Panc1 (cell line): ENCODE results near the gene WAC. TPM values are rescaled to one million over a fixed set of nuclear protein-coding genes. Genes with fewer than 3 reads are reported as not detected.

ENCODE experiments used
- ATAC-seq: fragments of 200-7000 bp; cut with Tn5 transposase; 2 replicates; pipeline ENCODE4 v1.9.1; 2020; ENCODE audit warnings: mild to moderate bottlenecking, moderate library complexity
- BruUV-seq: library from RNA; stranded (reverse); fragments of 400-500 nt; replicated peaks from 2 replicates; lab custom pipeline; 2021; lab: Mats Ljungman, UMichigan
- CTCF ChIA-PET: fragments of 300-600 bp; sonication (Branson Sonifier 250); formaldehyde crosslinking; loops from one replicate; lab custom pipeline; 2022; ENCODE audit warnings: antibody characterized with exemption; lab: Charles Lee
- POLR2A ChIA-PET: fragments of 300-600 bp; sonication (Branson Sonifier 250); formaldehyde crosslinking; loops from one replicate; lab custom pipeline; 2022; ENCODE audit warnings: antibody characterized with exemption; lab: Charles Lee
- DNase-seq: peaks from one replicate; pipeline ENCODE4 v3.0.0-alpha.2; 2010; ENCODE audit warnings: low read depth, low spot score
- H3K27ac ChIP-seq: 2 replicates; pipeline ENCODE4 v1.5.1; 2011; ENCODE audit warnings: mild to moderate bottlenecking, low read length, inconsistent platforms
- H3K27me3 ChIP-seq: fragments of 200-500 bp; sonication (Bioruptor generic); 2 replicates; pipeline ENCODE4 v1.6.0; 2014; ENCODE audit warnings: low read length, inconsistent platforms; ENCODE audit not compliant: control insufficient read depth, insufficient read depth
- H3K36me3 ChIP-seq: fragments of 200-500 bp; sonication (Bioruptor generic); 2 replicates; pipeline ENCODE4 v1.5.1; 2014; ENCODE audit warnings: inconsistent platforms, mild to moderate bottlenecking, low read length, moderate library complexity; ENCODE audit not compliant: control insufficient read depth, insufficient read depth
- H3K4me1 ChIP-seq: 2 replicates; pipeline ENCODE4 v1.5.1; 2011; ENCODE audit warnings: inconsistent platforms, mild to moderate bottlenecking, low read length, moderate library complexity; ENCODE audit not compliant: control insufficient read depth, insufficient read depth
- H3K4me3 ChIP-seq, 2 experiments: 2 replicates each; pipeline ENCODE4 v1.5.1; 2011 to 2012; ENCODE audit warnings: low read depth in 2 of 2, low read length in 2 of 2, mild to moderate bottlenecking in 2 of 2, inconsistent platforms in 1 of 2, moderate library complexity in 1 of 2
- H3K9me3 ChIP-seq: fragments of 200-500 bp; sonication (Bioruptor generic); 2 replicates; pipeline ENCODE4 v1.5.1; 2014; ENCODE audit warnings: low read depth, mild to moderate bottlenecking, inconsistent platforms, low read length, moderate library complexity; ENCODE audit not compliant: control insufficient read depth, insufficient read depth
- CTCF ChIP-seq: fragments of 450-650 bp; IDR thresholded peaks from 2 replicates; pipeline ENCODE4 v1.5.1; 2017; ENCODE audit warnings: mild to moderate bottlenecking
- POLR2AphosphoS5 ChIP-seq: IDR thresholded peaks from 2 replicates; pipeline ENCODE4 v1.6.1; 2012; ENCODE audit warnings: mild to moderate bottlenecking, low read depth, low read length, moderate library complexity
- REST ChIP-seq, 2 experiments: IDR thresholded peaks; 2 replicates each; pipeline ENCODE4 v1.6.1; 2011 to 2012; ENCODE audit warnings: low read depth in 2 of 2, control low read depth in 1 of 2, low read length in 1 of 2, mild to moderate bottlenecking in 1 of 2, moderate library complexity in 1 of 2; ENCODE audit not compliant: insufficient read depth in 1 of 2
- SIN3A ChIP-seq: IDR thresholded peaks from 2 replicates; pipeline ENCODE4 v1.6.1; 2012; ENCODE audit warnings: low read depth, mild to moderate bottlenecking, low read length, moderate library complexity, borderline replicate concordance; ENCODE audit not compliant: insufficient read depth
- TCF7L2 ChIP-seq: IDR thresholded peaks from 2 replicates; pipeline ENCODE4 v1.6.1; 2011; ENCODE audit warnings: mild to moderate bottlenecking, low read depth, low read length, inconsistent platforms
- in situ Hi-C: cut with HindIII; loops from 2 replicates; pipeline ENCODE4 v1.10.0; 2016; ENCODE audit warnings: low sequenced_read_pairs, low pct_unique_long_range_greater_than_20kb
- intact Hi-C: fragments of 100-400 bp; cut with micrococcal nuclease; formaldehyde crosslinking; loops from one replicate; pipeline ENCODE4 v1.10.0; 2022; ENCODE audit not compliant: unreplicated experiment
- total RNA-seq: library from RNA; stranded (reverse); gene quantifications from one replicate; pipeline ENCODE4 v1.2.1, GENCODE V29; 2021; ENCODE audit not compliant: unreplicated experiment

WAC gene
- total RNA-seq, 1 experiment from 2014 or later = 70.7 TPM

- Histone ChIP-seq H3K27me3 (no peaks in the 10 kb centered on the region), H3K36me3 (peaks cover 12% of the 10 kb centered on the region; the same call in 1 of the 2 replicates), H3K4me1 (peaks cover 6% of the 10 kb centered on the region; the same call in 1 of the 2 replicates), H3K4me3 (no peak overlapping the region), H3K9me3 (no peaks in the 10 kb centered on the region), H3K27ac (no peak overlapping the region)
- no peak for ATAC-seq
- no peak for DNase-seq
- in situ Hi-C loops = no loop called here
- POLR2A ChIA-PET = interaction anchor here (0.5 to 0.7 kb wide), 3 partner anchors 197 to 1314 kb away, joined by 3 to 6 read pairs (median 3); no protein-coding TSS in a partner anchor
- BruUV-seq = no TSS peak
- intact Hi-C loops = no loop called here
- CTCF ChIA-PET = no interaction called here
- TF ChIP-seq SIN3A (no peak), TCF7L2 (no peak), CTCF (no peak), REST (IDR thresholded peaks at IDR 0.05; ENCODE audit: insufficient read depth in 1 of 2, low read depth in 2 of 2, low read length in 1 of 2) (no peak), POLR2AphosphoS5 (no peak)
Measured at GRCh38 chr10:28556142-28556541, 23.2 kb downstream of the WAC start.

- peaks cover 12% of the 10 kb centered on the region; the same call in 1 of the 2 replicates for H3K36me3 ChIP-seq
- no peak overlapping the region for H3K4me3 ChIP-seq
- DNase-seq (no peak), ATAC-seq (no peak)
- intact Hi-C loops = no loop called here
- H3K27me3 ChIP-seq = no peaks in the 10 kb centered on the region
- no peaks in the 10 kb centered on the region; the same call in 1 of the 2 replicates for H3K4me1 ChIP-seq
- in situ Hi-C loops = no loop called here
- ChIA-PET CTCF (no interaction called here), POLR2A (interaction anchor here (0.6 kb wide), 1 partner anchor 577 kb away, joined by 5 read pairs; no protein-coding TSS in a partner anchor)
- no TSS peak for BruUV-seq
- TF ChIP-seq TCF7L2 (no peak), CTCF (no peak), POLR2AphosphoS5 (no peak), REST (IDR thresholded peaks at IDR 0.05; ENCODE audit: insufficient read depth in 1 of 2, low read depth in 2 of 2, low read length in 1 of 2) (no peak), SIN3A (no peak)
- no peaks in the 10 kb centered on the region for H3K9me3 ChIP-seq
- H3K27ac ChIP-seq = no peak overlapping the region
Measured at GRCh38 chr10:28558186-28558585, 25.3 kb downstream of the WAC start.
